Heart right ventricle (tissue), 16 donors: Measurements from ENCODE around the gene LGR5. TPM values are rescaled to one million over a fixed set of nuclear protein-coding genes. Genes with fewer than 3 reads are reported as not detected.

Experiments used
- ATAC-seq, 8 donors: fragments of 200-7000 bp; cut with Tn5 transposase; one replicate each; pipeline ENCODE4 v1.9.1; 2020; ENCODE audit warnings: mild to moderate bottlenecking in 8 of 8, moderate library complexity in 8 of 8, moderate number of reproducible peaks in 1 of 8
- DNase-seq, 2 donors: peaks; one replicate each; pipeline ENCODE4 v3.0.0-alpha.2; 2020
- H3K27ac ChIP-seq, 10 donors: fragments of 200-600 bp; sonication (generic) in 2 of 10; one replicate each; pipeline versions ENCODE4 v1.5.0 to v1.8.0; 2020 to 2022; ENCODE audit warnings: mild to moderate bottlenecking in 3 of 10
- H3K27me3 ChIP-seq, 7 donors: fragments of 200-600 bp; one replicate each; pipeline ENCODE4 v1.8.0; 2021 to 2022; ENCODE audit warnings: mild to moderate bottlenecking in 2 of 7
- H3K36me3 ChIP-seq, 9 donors: fragments of 200-600 bp; sonication (generic) in 1 of 9; one replicate each; pipeline versions ENCODE4 v1.5.0 to v1.8.0; 2020 to 2022; ENCODE audit warnings: mild to moderate bottlenecking in 2 of 9
- H3K4me1 ChIP-seq, 9 donors: fragments of 200-600 bp; sonication (generic) in 1 of 9; one replicate each; pipeline versions ENCODE4 v1.5.0 to v1.8.0; 2020 to 2022; ENCODE audit warnings: mild to moderate bottlenecking in 4 of 9
- H3K4me3 ChIP-seq, 10 donors: fragments of 200-600 bp; sonication (generic) in 2 of 10; one replicate each; pipeline versions ENCODE4 v1.5.0 to v1.8.0; 2020 to 2022; ENCODE audit warnings: mild to moderate bottlenecking in 7 of 10, moderate library complexity in 2 of 10
- H3K9me3 ChIP-seq, 11 donors: fragments of 200-600 bp in 10 of 11; sonication (generic) in 2 of 11; one replicate each; pipeline versions ENCODE4 v1.5.0 to v1.8.0; 2013 to 2022; ENCODE audit warnings: mild to moderate bottlenecking in 2 of 11, control low read depth in 1 of 11, moderate library complexity in 1 of 11
- CTCF ChIP-seq, 9 donors: fragments of 200-600 bp; sonication (generic) in 2 of 9; IDR thresholded peaks; one replicate each; pipeline versions ENCODE4 v1.5.0 to v1.8.0; 2021 to 2022; ENCODE audit warnings: antibody characterized with exemption in 9 of 9, mild to moderate bottlenecking in 5 of 9, moderate library complexity in 1 of 9
- WGBS, 2 donors: extraction: QIAGEN DNeasy Blood & Tissue Kit; methylation state at CpG; one replicate each; pipeline ENCODE4 v1.1.7; 2013; ENCODE audit warnings: inconsistent platforms in 1 of 2; 5-methylcytosine and 5-hydroxymethylcytosine counted together
- intact Hi-C, 10 donors: fragments of 100-400 bp; cut with DNase I; formaldehyde crosslinking; loops; one replicate each; pipeline versions ENCODE4 v1.11.1 to v1.14.2; 2022
- polyA plus RNA-seq, 2 donors: library from polyadenylated mRNA; stranded (reverse); fragments of 200-250 nt; gene quantifications; one replicate each; pipeline ENCODE4 v1.2.3, GENCODE V29; 2013
- total RNA-seq, 10 donors: library from RNA; stranded (reverse); fragmentation: NEBNext Ultra II Directional in 3 of 10; extraction: Animal tissue kit (Norgen Biotek cat#: 25700) in 3 of 10; gene quantifications; one replicate each; pipeline versions ENCODE4 v1.2.1 to v1.2.4, GENCODE V29; 2021 to 2023
- donor health status: Arrhythmogenic right ventricular cardiomyopathy.
- donor health status: ischemic (EF 13 %, LVEDD 7.1; RV severe dilation, severe dysfunction).
- donor health status: healthy with polysubstance abuse.
- donor health status: DM: no; HTN: yes; CAD: no.
- donor health status: DM: no; HTN: no; CAD: no.
- donor health status: ischemic (EF 25% LVEDD 6.9; RV normal size, moderate dysfunction).
- donor health status: ischemic (EF 25% LVEDD 5.7; RV mildly dilated, moderate dysfunction).
- donor health status: healthy.
- donor health status: DM: yes; HTN: yes; CAD: no.
- donor health status: Ischemic cardiomyopathy.
- donor health status: ischemic (EF 35%, LVEDD 5.7; RV mildly dilated, moderate dysfunction).
- donor health status: nonischemic (EF 11% LVEDD 7.7; RV severe dilation, severe dysfunction).
- donor health status: DM: yes; HTN: yes; CAD: no.
- donor health status: PGD.
- donor health status: ischemic (EF 29% LVEDD 5.4; RV normal size, mild dysfunction).
- donor health status: nonischemic (EF 23%, LVEDD 6.1; RV moderate dilation, normal function).

Gene LGR5
- total and polyA plus RNA-seq, 12 donors: 0.06 to 0.37 (median 0.07) TPM; not detected in 9

GRCh38 chr12:71521125-71521524, 81.5 kb downstream of the LGR5 start:
- intact Hi-C loops: no loop called here
- Histone ChIP-seq H3K27me3 (peaks cover 0 to 9% (median 0%) of the 10 kb centered on the region in 7 donors), H3K4me1 (no peaks in the 10 kb centered on the region), H3K4me3 (no peak overlapping the region), H3K36me3 (no peaks in the 10 kb centered on the region), H3K9me3 (no peaks in the 10 kb centered on the region), H3K27ac (no peak overlapping the region)
- WGBS, 2 donors: 73% methylated on average over 4 of the region's 4 CpGs
- no peak for TF ChIP-seq CTCF (IDR thresholded peaks at IDR 0.05)
- ATAC-seq: no peak
- DNase-seq: no peak

DNA sequence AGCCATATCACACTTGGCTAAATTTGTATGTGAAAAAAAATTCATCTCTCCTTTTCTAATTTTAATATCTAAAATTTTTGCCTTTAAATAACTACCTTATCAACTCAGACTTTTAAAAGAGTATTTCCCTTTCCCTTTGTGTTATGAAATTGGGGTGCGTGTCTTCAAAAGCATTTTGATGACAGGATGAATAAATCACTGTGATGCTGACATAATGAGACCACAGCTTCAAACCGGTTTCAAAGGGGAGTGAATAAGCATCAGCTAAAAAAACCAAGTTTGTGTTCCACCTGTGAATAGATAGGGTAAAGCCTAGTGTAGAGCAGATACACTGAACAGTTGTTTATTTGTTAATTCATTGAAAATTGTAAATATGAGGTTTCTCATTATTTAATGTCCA, 85.0 kb downstream of the LGR5 start:
- Histone ChIP-seq H3K36me3 (no peaks in the 10 kb centered on the region), H3K9me3 (no peaks in the 10 kb centered on the region), H3K27ac (no peak overlapping the region), H3K4me3 (no peak overlapping the region), H3K4me1 (no peaks in the 10 kb centered on the region), H3K27me3 (peaks cover 0 to 14% (median 5%) of the 10 kb centered on the region in 7 donors)
- DNase-seq (no peak), ATAC-seq (no peak)
- 49 to 67% methylated on average over 2 of the region's 2 CpGs for WGBS, 2 donors
- intact Hi-C loops: no loop called here
- TF ChIP-seq CTCF (IDR thresholded peaks at IDR 0.05): no peak

GRCh38 chr12:71533703-71534102, 94.1 kb downstream of the LGR5 start:
- TF ChIP-seq CTCF (IDR thresholded peaks at IDR 0.05): no peak
- 78 to 87% methylated on average over 2 of the region's 2 CpGs for WGBS, 2 donors
- intact Hi-C loops: no loop called here
- Histone ChIP-seq H3K27ac (no peak overlapping the region), H3K27me3 (no peaks in the 10 kb centered on the region), H3K9me3 (no peaks in the 10 kb centered on the region), H3K36me3 (no peaks in the 10 kb centered on the region), H3K4me1 (no peaks in the 10 kb centered on the region), H3K4me3 (no peak overlapping the region)
- ATAC-seq (no peak), DNase-seq (no peak)

DNA sequence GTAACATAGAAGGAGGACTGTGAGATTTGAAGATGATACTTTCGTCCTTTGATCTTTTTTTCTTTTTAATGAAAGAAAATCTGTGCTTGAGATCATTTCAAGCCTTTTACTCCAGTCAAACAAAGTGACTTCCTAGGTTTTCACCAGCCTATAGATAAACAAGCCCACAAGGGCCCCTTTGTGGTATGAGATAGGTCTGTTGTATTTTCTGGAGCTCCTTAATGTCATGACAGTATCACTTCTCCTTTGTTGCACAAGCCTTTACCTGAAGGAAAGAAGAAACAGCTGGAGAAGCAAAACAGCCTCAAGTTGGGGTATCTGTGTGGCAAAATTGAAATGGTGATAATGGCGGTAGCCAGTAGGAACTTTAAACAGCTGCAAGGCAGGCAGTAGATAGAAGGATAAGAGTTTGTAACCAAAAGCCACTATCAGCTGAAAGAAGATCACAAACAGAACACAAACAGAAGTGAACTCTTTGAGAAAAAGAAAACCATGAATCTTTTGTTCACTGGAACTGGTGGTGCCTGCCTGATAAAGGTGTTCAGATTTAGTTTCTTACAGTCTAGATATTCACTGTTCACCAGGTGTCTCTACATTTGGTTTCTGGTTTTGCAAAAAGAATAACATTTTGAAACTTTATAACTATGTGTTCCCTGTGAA, 96.8 kb downstream of the LGR5 start:
- H3K4me3 ChIP-seq: no peak overlapping the region
- no peaks in the 10 kb centered on the region for H3K9me3 ChIP-seq
- ATAC-seq (no peak), DNase-seq (no peak)
- WGBS, 2 donors: 73 to 75% methylated on average over 2 of the region's 2 CpGs
- H3K27me3 ChIP-seq: no peaks in the 10 kb centered on the region
- no peak for TF ChIP-seq CTCF (IDR thresholded peaks at IDR 0.05)
- H3K36me3 ChIP-seq: no peaks in the 10 kb centered on the region
- H3K4me1 ChIP-seq: no peaks in the 10 kb centered on the region
- intact Hi-C loops: no loop called here
- H3K27ac ChIP-seq: no peak overlapping the region
